Measurements from ENCODE around the gene PPP1R2B.

- TF ChIP-seq CTCF (IDR thresholded peaks at IDR 0.05; ENCODE audit: borderline replicate concordance, extremely low read depth, low read length, poor library complexity, severe bottlenecking) (no peak), EZH2 (IDR thresholded peaks at IDR 0.05; ENCODE audit: borderline replicate concordance, low read depth, low read length, severe bottlenecking) (no peak)
Measured at GRCh38 chr5:156879665-156880285, 29.7 kb downstream of the PPP1R2B start.
